Glutamatergic neuron (in vitro differentiated cells): ENCODE measurements around the gene BTBD2. TPM values are rescaled to one million over a fixed set of nuclear protein-coding genes. Genes with fewer than 3 reads are reported as not detected.

ENCODE experiments used
- DNase-seq: peaks from one replicate; pipeline ENCODE4 v3.0.0; 2022
- H3K27ac Mint-ChIP-seq: one replicate; pipeline ENCODE4 v1.8.0; 2020; ENCODE audit warnings: mild to moderate bottlenecking, mixed read lengths, inconsistent platforms; ENCODE audit not compliant: unreplicated experiment
- H3K27me3 Mint-ChIP-seq: one replicate; pipeline ENCODE4 v1.8.0; 2020; ENCODE audit warnings: mild to moderate bottlenecking, moderate library complexity, mixed read lengths, inconsistent platforms; ENCODE audit not compliant: unreplicated experiment
- H3K36me3 Mint-ChIP-seq: one replicate; pipeline ENCODE4 v1.8.0; 2020; ENCODE audit warnings: mild to moderate bottlenecking, mixed read lengths, inconsistent platforms; ENCODE audit not compliant: unreplicated experiment
- H3K4me1 Mint-ChIP-seq: one replicate; pipeline ENCODE4 v1.8.0; 2020; ENCODE audit warnings: mild to moderate bottlenecking, low read depth, mixed read lengths, inconsistent platforms; ENCODE audit not compliant: unreplicated experiment
- H3K4me3 Mint-ChIP-seq: one replicate; pipeline ENCODE4 v1.8.0; 2020; ENCODE audit warnings: mild to moderate bottlenecking, mixed read lengths, inconsistent platforms; ENCODE audit not compliant: unreplicated experiment
- H3K9me3 Mint-ChIP-seq: one replicate; pipeline ENCODE4 v1.8.0; 2020; ENCODE audit warnings: mild to moderate bottlenecking, moderate library complexity, mixed read lengths, inconsistent platforms; ENCODE audit not compliant: unreplicated experiment
- total RNA-seq: library from RNA; stranded (reverse); fragmentation: NEBNext Ultra II Directional; extraction: Animal tissue kit (Norgen Biotek cat#: 25700); gene quantifications from one replicate; pipeline ENCODE4 v1.2.1, GENCODE V29; 2021; ENCODE audit not compliant: unreplicated experiment
- TF ChIP-seq, protein P1 (sequence below): fragments of 200-600 bp; sonication (generic); IDR thresholded peaks from one replicate; pipeline ENCODE4 v1.5.0; 2021; ENCODE audit not compliant: partially characterized antibody, unreplicated experiment

Gene BTBD2
- total RNA-seq, 1 donor from 2014 or later, result 70.4 TPM

DNA sequence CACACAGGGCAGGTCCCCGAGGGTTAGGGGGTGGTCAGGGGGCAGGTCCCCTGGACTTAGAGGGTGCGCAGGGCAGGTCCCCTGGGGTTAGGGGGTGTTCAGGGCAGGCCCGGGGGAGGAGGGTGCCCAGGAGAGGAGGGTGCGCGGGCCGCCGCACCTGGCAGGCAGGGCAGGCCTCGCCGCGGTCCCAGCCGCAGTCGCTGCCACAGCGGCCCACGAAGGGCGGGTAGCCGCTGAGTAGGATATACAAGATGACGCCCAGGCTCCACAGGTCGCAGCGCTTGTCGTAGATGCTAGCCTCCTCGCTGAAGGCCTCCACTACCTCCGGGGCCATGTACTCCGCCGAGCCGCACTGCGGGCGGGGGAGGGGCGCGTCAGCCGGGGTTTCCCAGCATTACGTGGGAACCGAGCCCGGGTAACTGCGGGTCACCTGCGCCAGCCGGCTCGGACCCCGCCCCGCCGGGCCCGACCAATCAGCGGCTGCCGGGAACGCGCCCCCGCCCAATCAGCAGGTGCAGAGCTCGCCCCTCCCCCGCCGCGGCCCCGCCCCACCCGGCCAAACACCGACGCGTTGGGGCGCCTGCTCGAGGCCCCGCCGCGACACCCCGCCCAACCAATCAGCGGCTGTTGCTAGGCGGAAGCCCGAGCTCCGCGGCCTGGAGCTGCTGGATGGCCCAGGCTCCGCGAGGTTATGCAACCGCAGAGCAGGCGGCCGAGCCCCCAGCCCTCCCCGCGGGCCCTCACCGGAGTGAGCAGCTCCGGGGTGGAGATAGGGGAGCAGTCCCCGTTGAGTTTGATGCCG is 26.4 kb upstream of the BTBD2 start:
- Mint-ChIP-seq H3K4me3 (no peak overlapping the region), H3K9me3 (peaks cover 2% of the 10 kb centered on the region), H3K27me3 (peaks cover 3% of the 10 kb centered on the region), H3K4me1 (peaks cover 3% of the 10 kb centered on the region), H3K36me3 (no peaks in the 10 kb centered on the region), H3K27ac (no peak overlapping the region)
- peak; percentile 99 for DNase-seq
- TF ChIP-seq, protein P1, sequence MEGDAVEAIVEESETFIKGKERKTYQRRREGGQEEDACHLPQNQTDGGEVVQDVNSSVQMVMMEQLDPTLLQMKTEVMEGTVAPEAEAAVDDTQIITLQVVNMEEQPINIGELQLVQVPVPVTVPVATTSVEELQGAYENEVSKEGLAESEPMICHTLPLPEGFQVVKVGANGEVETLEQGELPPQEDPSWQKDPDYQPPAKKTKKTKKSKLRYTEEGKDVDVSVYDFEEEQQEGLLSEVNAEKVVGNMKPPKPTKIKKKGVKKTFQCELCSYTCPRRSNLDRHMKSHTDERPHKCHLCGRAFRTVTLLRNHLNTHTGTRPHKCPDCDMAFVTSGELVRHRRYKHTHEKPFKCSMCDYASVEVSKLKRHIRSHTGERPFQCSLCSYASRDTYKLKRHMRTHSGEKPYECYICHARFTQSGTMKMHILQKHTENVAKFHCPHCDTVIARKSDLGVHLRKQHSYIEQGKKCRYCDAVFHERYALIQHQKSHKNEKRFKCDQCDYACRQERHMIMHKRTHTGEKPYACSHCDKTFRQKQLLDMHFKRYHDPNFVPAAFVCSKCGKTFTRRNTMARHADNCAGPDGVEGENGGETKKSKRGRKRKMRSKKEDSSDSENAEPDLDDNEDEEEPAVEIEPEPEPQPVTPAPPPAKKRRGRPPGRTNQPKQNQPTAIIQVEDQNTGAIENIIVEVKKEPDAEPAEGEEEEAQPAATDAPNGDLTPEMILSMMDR, result no peak

DNA sequence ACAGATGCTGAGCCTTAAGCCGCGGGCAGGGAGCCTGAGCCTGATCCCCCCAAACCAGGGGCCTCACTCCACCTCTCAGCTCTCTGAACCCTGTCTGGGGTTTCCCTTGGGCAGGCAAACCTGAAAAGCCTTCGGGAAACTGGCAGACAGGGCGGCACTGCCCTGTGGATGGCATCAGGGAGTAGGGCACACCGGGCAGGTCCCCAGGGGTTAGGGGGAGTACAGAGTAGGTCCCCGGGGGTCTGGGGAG is 25.8 kb upstream of the BTBD2 start:
- Mint-ChIP-seq H3K9me3 (peaks cover 2% of the 10 kb centered on the region), H3K36me3 (no peaks in the 10 kb centered on the region), H3K27me3 (peaks cover 3% of the 10 kb centered on the region), H3K4me1 (peaks cover 3% of the 10 kb centered on the region), H3K4me3 (no peak overlapping the region), H3K27ac (no peak overlapping the region)
- TF ChIP-seq, protein P1, result no peak
- DNase-seq, result no peak

DNA sequence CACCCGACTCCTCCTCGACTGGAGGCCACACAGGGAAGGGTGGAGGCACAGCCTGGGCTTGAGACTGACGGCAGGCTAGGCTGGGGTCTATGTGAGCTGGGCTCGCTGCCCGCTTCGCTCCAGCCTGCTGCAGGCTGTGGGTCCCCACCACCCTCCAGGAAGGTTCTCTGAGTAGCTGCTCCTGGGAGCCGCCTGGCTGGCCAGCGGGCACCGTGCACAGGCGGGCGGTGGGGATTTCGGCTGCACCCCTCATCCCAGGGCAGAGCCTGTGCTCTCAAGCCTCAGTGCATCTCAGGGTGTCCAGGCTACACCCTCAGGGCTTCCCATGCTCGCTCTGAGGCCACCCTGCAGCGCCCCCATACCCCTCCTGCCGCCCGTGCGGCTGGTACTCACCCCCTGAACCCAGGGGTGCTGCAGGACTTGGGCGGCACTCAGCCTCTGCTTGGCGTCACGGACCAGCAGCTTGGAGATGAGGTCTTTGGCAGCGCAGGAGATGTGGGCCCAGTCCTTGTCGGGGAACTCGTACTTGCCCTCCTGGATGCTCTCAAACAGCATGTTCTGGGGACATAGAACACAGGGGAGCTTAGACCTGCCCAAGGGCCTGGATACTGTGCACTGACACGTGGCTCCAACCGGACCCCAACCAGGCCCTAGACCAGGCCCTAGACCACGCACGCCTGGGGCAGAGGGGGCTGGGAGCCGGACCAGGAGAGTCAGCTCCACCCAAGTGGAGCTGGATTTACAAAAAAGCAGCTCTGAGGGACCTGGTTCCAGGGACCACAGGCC is 25.3 kb upstream of the BTBD2 start:
- peaks cover 2% of the 10 kb centered on the region for H3K9me3 Mint-ChIP-seq
- peak; percentile 20 for DNase-seq
- no peaks in the 10 kb centered on the region for H3K36me3 Mint-ChIP-seq
- no peak overlapping the region for H3K4me3 Mint-ChIP-seq
- H3K27me3 Mint-ChIP-seq, result peaks cover 3% of the 10 kb centered on the region
- H3K4me1 Mint-ChIP-seq, result peaks cover 3% of the 10 kb centered on the region
- TF ChIP-seq, protein P1, result no peak
- H3K27ac Mint-ChIP-seq, result no peak overlapping the region

DNA sequence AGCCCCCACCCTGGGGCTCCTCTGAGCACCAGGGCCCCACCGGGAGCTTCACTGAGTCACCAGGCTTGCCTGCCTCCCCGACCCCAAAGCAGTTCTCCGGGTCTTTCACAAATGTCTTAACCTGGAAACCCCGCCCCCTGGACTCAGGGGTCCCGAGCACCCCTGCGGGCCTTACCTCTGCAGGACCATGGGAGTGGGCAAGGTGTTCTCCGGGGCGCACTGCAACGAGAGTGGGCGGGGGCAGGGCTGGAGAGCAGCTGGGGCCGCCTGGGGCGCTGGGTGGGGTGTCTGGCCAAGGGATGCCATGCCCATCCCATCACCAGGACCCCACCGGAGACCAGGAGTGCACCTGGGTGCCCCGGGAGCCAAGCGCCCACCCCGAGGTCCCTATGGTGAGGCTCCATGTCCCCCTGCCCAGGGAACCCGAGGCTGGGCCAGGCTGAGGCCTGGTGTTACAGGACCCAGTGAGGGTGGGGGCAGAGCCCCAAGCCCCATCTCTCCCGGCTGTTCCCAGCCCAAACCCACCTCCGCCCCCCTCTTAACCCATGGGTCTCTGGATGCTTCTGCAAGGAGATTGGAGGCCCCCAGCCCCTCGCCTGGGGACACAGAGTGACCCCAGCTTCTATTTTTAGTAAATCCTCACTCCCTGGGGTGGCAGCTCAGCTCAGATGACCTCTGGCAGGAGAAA is 24.6 kb upstream of the BTBD2 start:
- Mint-ChIP-seq H3K27me3 (peaks cover 3% of the 10 kb centered on the region), H3K36me3 (no peaks in the 10 kb centered on the region), H3K27ac (no peak overlapping the region), H3K4me1 (peaks cover 3% of the 10 kb centered on the region), H3K4me3 (no peak overlapping the region), H3K9me3 (peaks cover 2% of the 10 kb centered on the region)
- peak; percentile 19 for DNase-seq
- TF ChIP-seq, protein P1, result no peak
